Tibial nerve (tissue), 4 donors: ENCODE results near the gene UBE2E2.

Source experiments
- EP300 ChIP-seq, 2 donors: sonication (generic); formaldehyde crosslinking; IDR thresholded peaks; one replicate each; pipeline ENCODE4 v1.6.1; 2017; ENCODE audit warnings: antibody characterized with exemption in 2 of 2, mild to moderate bottlenecking in 1 of 2
- POLR2A ChIP-seq, 2 donors: fragments of 450-650 bp; IDR thresholded peaks; one replicate each; pipeline ENCODE4 v1.6.1; 2017; ENCODE audit warnings: antibody characterized with exemption in 2 of 2, mild to moderate bottlenecking in 2 of 2, moderate library complexity in 2 of 2
- TF ChIP-seq, protein P1 (sequence below), 5 experiments: fragments of 200-600 bp in 3 of 5; fragments of 450-650 bp in 2 of 5; sonication (generic) in 3 of 5; IDR thresholded peaks; one replicate each; pipeline ENCODE4 v1.5.1; 2016 to 2019; ENCODE audit warnings: antibody characterized with exemption in 5 of 5, mild to moderate bottlenecking in 3 of 5, moderate library complexity in 2 of 5

DNA sequence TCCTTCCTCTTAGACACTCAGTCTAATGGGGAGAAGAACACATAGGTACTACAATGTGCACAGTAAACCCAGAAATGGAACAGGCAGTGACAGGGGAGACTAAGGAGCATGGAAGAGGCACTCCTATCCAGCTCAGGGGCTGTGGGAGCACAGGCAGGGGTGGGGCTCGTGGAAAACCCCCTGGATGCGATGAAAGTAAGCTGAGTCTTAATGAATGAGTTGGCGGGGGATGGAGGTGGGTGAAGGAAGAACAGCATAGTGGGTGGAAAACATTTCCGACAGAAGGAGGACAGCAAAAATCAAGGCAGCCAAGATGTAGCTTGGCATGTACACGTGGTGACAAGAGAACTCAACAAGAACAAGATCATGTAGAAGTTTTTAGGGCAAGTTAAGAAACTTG, 33.6 kb upstream of the UBE2E2 start:
- TF ChIP-seq, protein P1, sequence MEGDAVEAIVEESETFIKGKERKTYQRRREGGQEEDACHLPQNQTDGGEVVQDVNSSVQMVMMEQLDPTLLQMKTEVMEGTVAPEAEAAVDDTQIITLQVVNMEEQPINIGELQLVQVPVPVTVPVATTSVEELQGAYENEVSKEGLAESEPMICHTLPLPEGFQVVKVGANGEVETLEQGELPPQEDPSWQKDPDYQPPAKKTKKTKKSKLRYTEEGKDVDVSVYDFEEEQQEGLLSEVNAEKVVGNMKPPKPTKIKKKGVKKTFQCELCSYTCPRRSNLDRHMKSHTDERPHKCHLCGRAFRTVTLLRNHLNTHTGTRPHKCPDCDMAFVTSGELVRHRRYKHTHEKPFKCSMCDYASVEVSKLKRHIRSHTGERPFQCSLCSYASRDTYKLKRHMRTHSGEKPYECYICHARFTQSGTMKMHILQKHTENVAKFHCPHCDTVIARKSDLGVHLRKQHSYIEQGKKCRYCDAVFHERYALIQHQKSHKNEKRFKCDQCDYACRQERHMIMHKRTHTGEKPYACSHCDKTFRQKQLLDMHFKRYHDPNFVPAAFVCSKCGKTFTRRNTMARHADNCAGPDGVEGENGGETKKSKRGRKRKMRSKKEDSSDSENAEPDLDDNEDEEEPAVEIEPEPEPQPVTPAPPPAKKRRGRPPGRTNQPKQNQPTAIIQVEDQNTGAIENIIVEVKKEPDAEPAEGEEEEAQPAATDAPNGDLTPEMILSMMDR (IDR thresholded peaks at IDR 0.05) = no peak
- TF ChIP-seq EP300 (IDR thresholded peaks at IDR 0.05) (no peak), POLR2A (IDR thresholded peaks at IDR 0.05) (no peak)
